Psoas muscle (tissue), 8 donors: ENCODE data around the gene MAGI2. TPM values are rescaled to one million over a fixed set of nuclear protein-coding genes. Genes with fewer than 3 reads are reported as not detected.

Source experiments
- ATAC-seq, 4 donors: fragments of 200-7000 bp; cut with Tn5 transposase; one replicate each; pipeline ENCODE4 v1.9.1; 2020; ENCODE audit warnings: moderate library complexity in 3 of 4, mild to moderate bottlenecking in 2 of 4
- DNase-seq, 2 donors: peaks; one replicate each; pipeline ENCODE4 v3.0.0-alpha.2; 2020
- H3K27ac ChIP-seq: fragments of 200-600 bp; one replicate; pipeline ENCODE4 v1.8.0; 2022
- H3K27me3 ChIP-seq, 3 donors: fragments of 200-600 bp in 1 of 3; one replicate each; pipeline versions ENCODE4 v1.6.1 to v1.8.0; 2013 to 2022; ENCODE audit warnings: low read length in 2 of 3, mild to moderate bottlenecking in 2 of 3, moderate library complexity in 1 of 3; ENCODE audit not compliant: insufficient read depth in 3 of 3
- H3K36me3 ChIP-seq, 2 donors: fragments of 200-600 bp in 1 of 2; one replicate each; pipeline versions ENCODE4 v1.6.1 to v1.8.0; 2013 to 2022; ENCODE audit warnings: low read depth in 1 of 2, mild to moderate bottlenecking in 1 of 2, moderate library complexity in 1 of 2; ENCODE audit not compliant: insufficient read depth in 1 of 2
- H3K4me1 ChIP-seq: fragments of 200-600 bp; one replicate; pipeline ENCODE4 v1.8.0; 2022
- H3K4me3 ChIP-seq: fragments of 200-600 bp; one replicate; pipeline ENCODE4 v1.8.0; 2022; ENCODE audit warnings: mild to moderate bottlenecking
- H3K9me3 ChIP-seq: fragments of 200-600 bp; one replicate; pipeline ENCODE4 v1.8.0; 2022
- CTCF ChIP-seq: fragments of 200-600 bp; IDR thresholded peaks from one replicate; pipeline ENCODE4 v1.8.0; 2022; ENCODE audit warnings: antibody characterized with exemption
- WGBS, 3 donors: extraction: QIAGEN DNeasy Blood & Tissue Kit; methylation state at CpG; one replicate each; pipeline versions ENCODE4 v1.1.6 to v1.1.7; 2013; 5-methylcytosine and 5-hydroxymethylcytosine counted together
- intact Hi-C, 2 donors: fragments of 100-400 bp; cut with DNase I; formaldehyde crosslinking; loops; one replicate each; pipeline versions ENCODE4 v1.11.0 to v1.14.2; 2022
- polyA plus RNA-seq, 3 donors: library from polyadenylated mRNA; stranded (reverse); fragments of 200-250 nt; gene quantifications; one replicate each; pipeline ENCODE4 v1.2.3, GENCODE V29; 2013
- total RNA-seq, 4 donors: library from RNA; stranded (reverse); fragmentation: NEBNext Ultra II Directional in 2 of 4; extraction: Animal tissue kit (Norgen Biotek cat#: 25700) in 2 of 4; gene quantifications; one replicate each; pipeline versions ENCODE4 v1.2.1 to v1.2.4, GENCODE V29; 2021 to 2023
- donor health status: healthy with polysubstance abuse.
- donor health status: DM: no; HTN: no; CAD: no; lungs with moderate emphysema.
- donor health status: Bipolar disorder and iron deficiency.
- donor health status: healthy.
- donor health status: DM: yes; HTN: yes; CAD: no.
- donor health status: DM: no; HTN: no; CAD: no.
- donor health status: DM: no; HTN: no; CAD: no.
- donor health status: DM: yes; HTN: yes; CAD: no.

Gene MAGI2
- total and polyA plus RNA-seq, 7 donors: 0.46 to 2.5 (median 1.4) TPM

- Histone ChIP-seq H3K27ac (no peak overlapping the region), H3K27me3 (no peaks in the 10 kb centered on the region), H3K9me3 (no peaks in the 10 kb centered on the region), H3K36me3 (no peaks in the 10 kb centered on the region), H3K4me1 (peaks cover 5% of the 10 kb centered on the region), H3K4me3 (no peak overlapping the region)
- ATAC-seq (no peak), DNase-seq (no peak)
- intact Hi-C loops: no loop called here
- WGBS, 3 donors: 54 to 61% (median 56%) methylated on average over 1 of the region's 1 CpG
- TF ChIP-seq CTCF: no peak
These were observed 1103.1 kb downstream of the MAGI2 start for GRCh38 chr7:78350391-78350790.

- Histone ChIP-seq H3K4me1 (peaks cover 5% of the 10 kb centered on the region), H3K9me3 (no peaks in the 10 kb centered on the region), H3K27me3 (no peaks in the 10 kb centered on the region), H3K36me3 (no peaks in the 10 kb centered on the region), H3K27ac (no peak overlapping the region), H3K4me3 (no peak overlapping the region)
- 44 to 59% (median 45%) methylated on average over 4 of the region's 4 CpGs for whole genome bisulfite sequencing, 3 donors
- no peak for DNase-seq
- no peak for ATAC-seq
- no peak for TF ChIP-seq CTCF
- intact Hi-C loops: no loop called here
These were observed 1106.6 kb downstream of the MAGI2 start for GRCh38 chr7:78346827-78347226.

GRCh38 chr7:78345979-78346378, 1107.5 kb downstream of the MAGI2 start:
- H3K36me3 ChIP-seq: no peaks in the 10 kb centered on the region
- ATAC-seq (no peak), DNase-seq (no peak)
- no peak overlapping the region for H3K27ac ChIP-seq
- H3K4me1 ChIP-seq: peaks cover 5% of the 10 kb centered on the region
- no peak for TF ChIP-seq CTCF
- H3K9me3 ChIP-seq: no peaks in the 10 kb centered on the region
- WGBS, 3 donors: 56 to 78% (median 60%) methylated on average over 3 of the region's 3 CpGs
- H3K27me3 ChIP-seq: no peaks in the 10 kb centered on the region
- H3K4me3 ChIP-seq: no peak overlapping the region
- intact Hi-C loops: no loop called here

GRCh38 chr7:78345293-78345911, 1108.1 kb downstream of the MAGI2 start:
- WGBS, 3 donors: 83 to 85% (median 85%) methylated on average over 14 of the region's 14 CpGs
- no peak for TF ChIP-seq CTCF
- Histone ChIP-seq H3K4me1 (peaks cover 5% of the 10 kb centered on the region), H3K27ac (no peak overlapping the region), H3K36me3 (no peaks in the 10 kb centered on the region), H3K4me3 (no peak overlapping the region), H3K27me3 (no peaks in the 10 kb centered on the region), H3K9me3 (no peaks in the 10 kb centered on the region)
- ATAC-seq (no peak), DNase-seq (no peak)
- intact Hi-C loops: no loop called here

- WGBS, 3 donors: 84 to 93% (median 88%) methylated on average over 3 of the region's 3 CpGs
- intact Hi-C loops: no loop called here
These were observed 1119.0 kb downstream of the MAGI2 start for GRCh38 chr7:78334426-78334825.

More at GRCh38 chr7:78334426-78334825, 1119.0 kb downstream of the MAGI2 start:
- no peaks in the 10 kb centered on the region for H3K4me1 ChIP-seq
- H3K36me3 ChIP-seq: no peaks in the 10 kb centered on the region
- no peak overlapping the region for H3K27ac ChIP-seq
- no peak overlapping the region for H3K4me3 ChIP-seq
- no peak for TF ChIP-seq CTCF
- H3K27me3 ChIP-seq: no peaks in the 10 kb centered on the region
- no peaks in the 10 kb centered on the region for H3K9me3 ChIP-seq
- no peak for DNase-seq
- ATAC-seq: no peak
